Activated T-cell treated with anti-CD3 and anti-CD28 coated beads, Interleukin-2, amount 50 U/mL, for 72 hours (primary cell): ENCODE results near the gene CENPX. TPM values are rescaled to one million over a fixed set of nuclear protein-coding genes. Genes with fewer than 3 reads are reported as not detected.
A peak's percentile ranks its signal among the peaks of the same experiment; 100 is the strongest.

Experiments used
- ATAC-seq, 2 donors: fragments of 150-1000 bp; cut with Tn5 transposase; replicated peaks in 1 of 2; 2 replicates each; pipeline ENCODE4 v1.10.0; 2021; ENCODE audit warnings: moderate library complexity in 2 of 2, mild to moderate bottlenecking in 1 of 2
- DNase-seq, 2 donors: peaks; one replicate each; pipeline ENCODE4 v3.0.0; 2021 to 2022; ENCODE audit warnings: mixed read lengths in 1 of 2
- H3K27ac Mint-ChIP-seq: one replicate; pipeline ENCODE4 v1.8.0; 2022; ENCODE audit warnings: mild to moderate bottlenecking, moderate library complexity, mixed read lengths
- H3K27me3 Mint-ChIP-seq: one replicate; pipeline ENCODE4 v1.8.0; 2022; ENCODE audit warnings: low read depth, mixed read lengths
- H3K36me3 Mint-ChIP-seq, 2 donors: one replicate each; pipeline ENCODE4 v1.8.0; 2022; ENCODE audit warnings: mixed read lengths in 2 of 2, mild to moderate bottlenecking in 1 of 2; ENCODE audit not compliant: insufficient read depth in 2 of 2
- H3K4me1 Mint-ChIP-seq: one replicate; pipeline ENCODE4 v1.8.0; 2022; ENCODE audit warnings: low read depth, mixed read lengths
- H3K4me3 Mint-ChIP-seq, 2 donors: one replicate each; pipeline ENCODE4 v1.8.0; 2022; ENCODE audit warnings: mild to moderate bottlenecking in 2 of 2, mixed read lengths in 2 of 2, moderate library complexity in 2 of 2
- H3K9me3 Mint-ChIP-seq, 2 donors: one replicate each; pipeline ENCODE4 v1.8.0; 2022; ENCODE audit warnings: mixed read lengths in 2 of 2
- total RNA-seq, 2 donors: library from RNA; stranded (reverse); gene quantifications; one replicate each; pipeline ENCODE4 v1.2.3, GENCODE V29; 2022

Gene CENPX
- total RNA-seq, 2 donors from 2014 or later, result 32.2 to 44.0 TPM

DNA sequence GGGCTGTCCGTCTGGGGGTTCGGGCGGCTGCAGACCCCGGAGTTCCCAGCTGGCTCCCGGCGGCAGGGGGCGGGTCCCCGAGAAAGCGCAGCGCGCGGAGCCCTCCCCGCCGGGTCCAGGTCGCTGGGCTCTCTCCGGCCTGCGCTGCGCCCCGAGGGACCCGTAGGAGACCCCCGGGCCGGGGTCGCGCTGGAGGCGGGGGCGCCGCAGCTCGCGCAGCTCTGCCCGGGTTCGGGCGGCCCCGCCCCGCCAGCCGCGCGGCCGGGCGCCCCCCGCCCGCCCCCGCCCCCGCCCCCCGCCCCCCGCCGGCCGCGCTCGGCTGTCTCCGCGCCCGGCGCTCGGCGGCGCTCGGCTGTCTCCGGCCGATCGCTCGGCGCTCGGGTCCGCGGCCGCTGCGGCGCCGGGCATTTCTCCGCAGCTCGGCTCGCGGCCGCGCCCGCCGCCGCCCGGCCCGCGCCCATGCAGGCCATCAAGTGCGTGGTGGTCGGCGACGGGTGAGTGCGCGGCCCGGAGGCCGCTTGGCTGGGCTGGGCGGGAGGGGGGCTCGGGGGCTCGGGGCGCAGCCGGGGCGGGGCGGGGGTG, 8.7 kb upstream of the CENPX start, which contains the start of gene RAC3:
RAC3 (plus strand) TSS at position 376 of the 582 bp plus-strand sequence; CDS start at position 460, 84 bp downstream.
- peak; percentile 40 to 52 for ATAC-seq
- peak; percentile 30 to 33 for DNase-seq
- Mint-ChIP-seq H3K9me3 (no peaks in the 10 kb centered on the region), H3K36me3 (peaks cover 0 to 1% of the 10 kb centered on the region in 2 donors), H3K4me3 (peak within 1 kb of the TSS; percentile 95 to 97), H3K27ac (peak within 1 kb of the TSS; percentile 85), H3K4me1 (peaks cover 9% of the 10 kb centered on the region), H3K27me3 (no peaks in the 10 kb centered on the region)

DNA sequence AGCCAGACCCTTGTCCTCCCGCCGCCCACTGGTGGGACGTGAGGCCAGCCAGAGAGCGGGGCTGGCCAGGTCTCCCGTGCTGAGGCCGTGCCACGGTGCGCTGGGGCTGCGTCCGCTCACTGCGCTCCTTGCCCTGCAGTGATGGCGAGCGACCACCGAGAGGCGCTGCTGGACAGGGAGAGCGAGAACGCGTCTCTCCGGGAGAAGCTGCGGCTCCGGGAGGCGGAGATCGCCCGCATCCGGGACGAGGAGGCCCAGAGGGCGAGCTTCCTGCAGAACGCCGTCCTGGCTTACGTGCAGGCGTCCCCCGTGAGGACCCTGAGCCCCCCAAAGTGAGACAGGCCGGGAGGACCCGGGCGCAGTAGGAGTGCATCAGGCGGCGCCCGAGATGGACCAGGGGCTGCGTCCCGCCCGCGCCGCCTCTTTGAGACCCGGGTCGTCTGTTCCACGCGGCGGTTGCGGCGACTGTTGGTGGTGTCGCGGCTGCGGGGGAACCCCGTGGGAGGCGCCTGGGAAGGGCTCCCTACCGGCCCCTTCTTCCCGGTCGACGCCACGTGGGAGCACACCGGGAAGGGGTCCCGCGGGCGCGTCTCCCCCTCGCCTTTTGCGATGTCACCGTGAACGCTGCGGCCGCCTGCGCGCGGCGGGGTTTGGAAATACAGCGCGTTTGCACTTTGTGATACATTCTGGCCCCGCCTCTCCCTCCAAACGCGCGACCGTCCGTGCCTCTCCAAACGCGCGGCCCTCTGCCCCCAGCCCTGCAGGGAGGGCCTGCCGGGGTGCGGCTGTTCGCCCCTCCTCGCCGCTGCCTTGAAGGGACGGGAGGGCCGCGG, 8.0 kb upstream of the CENPX start:
- ATAC-seq (peak; percentile 73 to 74), DNase-seq (peak; percentile 90)
- H3K27ac Mint-ChIP-seq, result peak overlapping the region; percentile 85
- H3K9me3 Mint-ChIP-seq, result no peaks in the 10 kb centered on the region
- H3K4me1 Mint-ChIP-seq, result peaks cover 9% of the 10 kb centered on the region
- peak overlapping the region; percentile 95 to 97 for H3K4me3 Mint-ChIP-seq
- H3K27me3 Mint-ChIP-seq, result no peaks in the 10 kb centered on the region
- H3K36me3 Mint-ChIP-seq, result peaks cover 0 to 1% of the 10 kb centered on the region in 2 donors

DNA sequence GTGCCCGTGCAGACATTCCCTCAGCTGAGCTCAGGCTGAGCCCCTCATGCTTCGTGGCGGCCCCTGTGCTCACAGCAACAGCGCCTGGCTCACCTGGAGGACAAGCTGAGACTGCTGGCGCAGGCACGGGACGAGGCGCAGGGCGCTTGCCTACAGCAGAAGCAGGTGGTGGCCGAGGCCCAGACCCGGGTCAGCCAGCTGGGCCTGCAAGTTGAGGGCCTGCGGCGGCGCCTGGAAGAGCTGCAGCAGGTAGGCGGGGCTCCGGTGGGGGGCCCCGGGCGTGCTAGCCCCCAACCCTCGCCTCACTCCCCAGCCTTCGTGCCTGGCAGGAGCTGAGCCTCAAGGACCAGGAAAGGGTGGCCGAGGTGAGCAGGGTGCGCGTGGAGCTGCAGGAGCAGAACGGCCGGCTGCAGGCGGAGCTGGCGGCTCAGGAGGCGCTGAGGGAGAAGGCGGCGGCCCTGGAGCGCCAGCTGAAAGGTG, 7.4 kb upstream of the CENPX start:
- ATAC-seq, result peak; percentile 0 to 1
- peak overlapping the region in 1 of 2 donors; percentile 97 for H3K4me3 Mint-ChIP-seq
- no peak overlapping the region for H3K27ac Mint-ChIP-seq

DNA sequence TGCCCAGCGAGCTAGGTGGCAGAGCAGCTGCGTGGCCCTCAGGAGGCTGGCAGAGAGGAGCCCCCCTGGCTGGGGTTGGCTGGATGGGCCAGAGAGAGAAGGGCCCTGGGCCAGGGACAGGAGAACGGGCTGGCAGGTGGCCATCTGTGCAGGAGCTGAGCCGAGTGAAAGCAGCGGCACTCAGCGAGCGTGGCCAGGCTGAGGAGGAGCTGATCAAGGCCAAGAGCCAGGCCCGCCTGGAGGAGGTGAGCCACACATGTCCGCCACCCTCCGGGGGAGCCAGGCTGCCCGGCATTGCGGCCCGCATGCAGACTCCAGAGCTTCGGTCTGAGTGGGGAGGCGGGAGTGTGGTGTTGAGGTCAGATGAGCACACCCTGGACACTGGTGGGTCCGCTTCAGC, 6.7 kb upstream of the CENPX start:
- no peaks in the 10 kb centered on the region for H3K9me3 Mint-ChIP-seq

More for the DNA sequence above, 7.4 kb upstream of the CENPX start:
- H3K27me3 Mint-ChIP-seq, result no peaks in the 10 kb centered on the region
- H3K36me3 Mint-ChIP-seq, result peaks cover 0 to 1% of the 10 kb centered on the region in 2 donors
- peaks cover 9% of the 10 kb centered on the region for H3K4me1 Mint-ChIP-seq
- no peak for DNase-seq
- H3K9me3 Mint-ChIP-seq, result no peaks in the 10 kb centered on the region

DNA sequence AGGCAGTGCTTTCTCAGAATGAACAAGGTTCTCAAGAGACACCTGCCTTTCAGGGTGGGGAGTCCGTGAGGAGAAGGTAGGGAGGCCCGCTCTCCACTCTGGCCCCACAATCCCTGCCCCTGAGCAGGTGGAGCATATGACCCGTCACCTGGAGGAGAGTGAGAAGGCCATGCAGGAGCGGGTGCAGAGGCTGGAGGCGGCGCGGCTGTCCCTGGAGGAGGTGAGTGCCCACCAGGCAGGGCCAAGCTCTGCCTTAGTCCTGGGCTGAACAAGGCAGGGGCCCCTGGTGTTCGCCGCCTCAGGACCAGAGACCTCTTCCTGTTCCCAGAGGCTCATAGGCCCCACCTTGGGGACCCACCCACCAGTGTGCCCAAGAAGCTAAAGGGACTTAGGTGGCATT, 6.3 kb upstream of the CENPX start:
- no peak overlapping the region for H3K27ac Mint-ChIP-seq
- no peaks in the 10 kb centered on the region for H3K27me3 Mint-ChIP-seq
- H3K4me3 Mint-ChIP-seq, result peak overlapping the region in 1 of 2 donors; percentile 7
- H3K36me3 Mint-ChIP-seq, result peaks cover 0 to 1% of the 10 kb centered on the region in 2 donors
- no peak for ATAC-seq
- DNase-seq, result no peak
- H3K4me1 Mint-ChIP-seq, result peaks cover 14% of the 10 kb centered on the region
- H3K9me3 Mint-ChIP-seq, result no peaks in the 10 kb centered on the region

More for the DNA sequence above, 6.7 kb upstream of the CENPX start:
- Mint-ChIP-seq H3K27me3 (no peaks in the 10 kb centered on the region), H3K27ac (no peak overlapping the region), H3K36me3 (peaks cover 0 to 1% of the 10 kb centered on the region in 2 donors), H3K4me3 (peak overlapping the region; percentile 7 to 63), H3K4me1 (peaks cover 10% of the 10 kb centered on the region)
- no peak for ATAC-seq
- no peak for DNase-seq

DNA sequence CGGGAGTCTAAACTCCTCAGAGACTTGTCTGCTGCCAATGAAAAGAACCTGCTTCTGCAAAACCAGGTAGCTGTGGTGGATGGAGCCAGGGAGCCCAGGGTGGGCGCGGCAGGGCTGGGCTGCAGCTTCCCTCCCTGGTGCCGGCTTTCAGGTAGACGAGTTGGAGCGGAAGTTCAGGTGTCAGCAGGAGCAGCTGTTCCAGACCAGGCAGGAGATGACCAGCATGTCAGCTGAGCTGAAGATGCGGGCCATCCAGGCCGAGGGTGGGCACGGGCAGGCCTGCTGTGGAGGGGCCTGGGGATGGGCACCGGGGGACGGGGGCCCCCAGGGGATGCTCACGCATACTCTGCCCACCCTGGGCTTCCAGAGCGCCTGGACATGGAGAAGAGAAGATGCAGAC, 5.6 kb upstream of the CENPX start:
- Mint-ChIP-seq H3K27ac (no peak overlapping the region), H3K36me3 (peaks cover 0 to 1% of the 10 kb centered on the region in 2 donors), H3K4me3 (no peak overlapping the region), H3K9me3 (no peaks in the 10 kb centered on the region), H3K4me1 (peaks cover 17% of the 10 kb centered on the region), H3K27me3 (no peaks in the 10 kb centered on the region)
- ATAC-seq (no peak), DNase-seq (no peak)

DNA sequence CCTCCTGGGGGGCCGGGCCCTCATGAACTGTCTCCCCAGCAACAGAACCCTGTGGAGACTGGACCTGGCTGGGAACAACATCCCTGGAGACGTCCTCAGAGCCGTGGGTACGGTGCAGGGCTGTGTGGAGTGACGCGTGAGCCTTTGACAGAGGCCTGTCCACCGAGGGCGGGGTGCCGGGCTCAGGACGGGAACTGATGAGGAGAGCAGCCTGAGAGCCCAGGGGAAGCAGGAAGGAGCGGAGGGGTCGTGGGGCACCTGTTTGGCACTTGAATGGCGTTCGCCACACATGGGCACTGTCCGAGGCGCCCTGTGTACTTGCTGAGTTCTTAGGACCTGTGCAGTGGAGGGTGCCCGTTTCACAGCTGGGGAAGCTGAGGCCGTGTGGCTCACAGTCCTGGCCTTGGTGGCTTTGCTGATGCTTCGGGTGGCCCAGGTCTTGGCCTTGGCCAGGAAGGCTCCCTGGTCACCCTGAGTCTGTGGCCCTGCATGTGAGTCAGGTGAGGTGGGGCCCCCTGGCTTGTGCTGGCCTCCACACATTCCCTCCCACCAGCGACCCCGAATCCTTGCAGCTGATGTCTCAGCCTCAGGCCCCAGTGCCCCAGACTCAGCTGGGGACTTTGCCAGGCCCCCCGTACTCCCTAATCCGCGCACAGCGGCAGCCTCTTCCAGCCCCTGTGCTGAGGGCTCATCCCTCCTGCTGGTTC, 2.9 kb upstream of the CENPX start:
- H3K27me3 Mint-ChIP-seq, result no peaks in the 10 kb centered on the region
- H3K27ac Mint-ChIP-seq, result no peak overlapping the region

DNA sequence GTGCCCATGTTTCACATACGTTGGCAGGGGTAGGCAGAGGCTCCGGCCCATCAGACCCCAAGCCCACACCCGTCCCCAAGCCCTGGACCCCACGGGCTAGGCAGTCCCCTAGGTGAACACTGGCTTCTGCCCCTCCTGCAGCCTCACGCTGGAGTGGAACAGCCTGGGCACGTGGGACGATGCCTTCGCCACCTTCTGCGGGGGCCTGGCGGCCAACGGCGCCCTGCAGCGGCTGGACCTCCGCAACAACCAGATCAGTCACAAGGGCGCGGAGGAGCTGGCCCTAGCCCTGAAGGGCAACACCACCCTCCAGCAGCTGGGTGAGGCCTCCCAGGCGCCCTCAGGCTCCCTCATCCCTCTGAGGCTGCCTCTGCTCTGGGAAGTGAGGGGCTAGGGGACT, 2.2 kb upstream of the CENPX start:
- Mint-ChIP-seq H3K27ac (no peak overlapping the region), H3K27me3 (no peaks in the 10 kb centered on the region), H3K4me1 (peaks cover 33% of the 10 kb centered on the region), H3K9me3 (no peaks in the 10 kb centered on the region), H3K36me3 (peaks cover 0 to 1% of the 10 kb centered on the region in 2 donors), H3K4me3 (no peak overlapping the region)
- ATAC-seq (no peak), DNase-seq (no peak)

More for the DNA sequence above, 2.9 kb upstream of the CENPX start:
- Mint-ChIP-seq H3K4me3 (no peak overlapping the region), H3K36me3 (peaks cover 0 to 1% of the 10 kb centered on the region in 2 donors), H3K9me3 (no peaks in the 10 kb centered on the region), H3K4me1 (peaks cover 26% of the 10 kb centered on the region)
- ATAC-seq (no peak), DNase-seq (no peak)

DNA sequence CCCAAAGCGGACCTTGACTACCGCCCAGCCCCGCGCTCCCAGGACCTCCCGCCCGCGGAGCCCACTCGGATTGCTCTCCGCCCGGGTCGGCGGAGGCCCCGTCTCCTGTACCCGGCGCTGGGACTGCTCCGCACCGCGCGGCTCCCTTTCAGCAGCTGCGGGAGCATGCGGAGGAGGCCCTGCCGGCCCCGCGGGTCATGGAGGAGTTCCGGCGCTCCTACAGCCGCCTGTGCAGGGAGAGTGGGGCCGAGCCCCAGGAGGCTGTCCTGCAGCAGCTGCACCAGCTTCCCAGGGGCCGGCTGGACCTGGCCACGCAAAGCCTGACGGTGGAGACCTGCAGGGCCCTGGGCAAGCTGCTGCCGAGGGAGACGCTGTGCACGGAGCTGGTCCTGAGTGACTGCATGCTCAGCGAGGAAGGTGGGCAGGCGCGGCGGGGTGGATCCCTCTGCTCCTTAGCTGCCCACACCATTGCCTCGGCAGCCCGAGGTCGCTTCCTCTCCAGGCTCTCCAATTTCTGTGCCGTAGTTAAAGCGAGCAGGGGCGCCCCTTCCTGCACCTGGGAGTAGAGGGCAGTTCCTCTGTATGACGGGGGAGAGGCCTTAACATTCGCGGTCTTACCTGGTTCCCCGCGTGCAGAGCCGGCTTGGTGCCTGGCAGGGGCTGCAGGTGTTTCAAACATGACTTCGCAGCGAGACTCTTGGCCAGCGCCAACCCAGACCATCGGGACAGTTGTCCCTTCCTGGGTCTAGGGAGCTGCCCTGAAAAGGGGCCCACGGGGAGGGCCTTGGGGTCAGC, 966 bp upstream of the CENPX start:
- DNase-seq (peak; percentile 33 to 38), ATAC-seq (peak in 1 of 2 donors; percentile 2)
- Mint-ChIP-seq H3K27ac (no peak overlapping the region), H3K27me3 (no peaks in the 10 kb centered on the region), H3K9me3 (no peaks in the 10 kb centered on the region), H3K4me1 (peaks cover 28% of the 10 kb centered on the region), H3K4me3 (peak overlapping the region; percentile 81 to 84), H3K36me3 (peaks cover 0 to 1% of the 10 kb centered on the region in 2 donors)

DNA sequence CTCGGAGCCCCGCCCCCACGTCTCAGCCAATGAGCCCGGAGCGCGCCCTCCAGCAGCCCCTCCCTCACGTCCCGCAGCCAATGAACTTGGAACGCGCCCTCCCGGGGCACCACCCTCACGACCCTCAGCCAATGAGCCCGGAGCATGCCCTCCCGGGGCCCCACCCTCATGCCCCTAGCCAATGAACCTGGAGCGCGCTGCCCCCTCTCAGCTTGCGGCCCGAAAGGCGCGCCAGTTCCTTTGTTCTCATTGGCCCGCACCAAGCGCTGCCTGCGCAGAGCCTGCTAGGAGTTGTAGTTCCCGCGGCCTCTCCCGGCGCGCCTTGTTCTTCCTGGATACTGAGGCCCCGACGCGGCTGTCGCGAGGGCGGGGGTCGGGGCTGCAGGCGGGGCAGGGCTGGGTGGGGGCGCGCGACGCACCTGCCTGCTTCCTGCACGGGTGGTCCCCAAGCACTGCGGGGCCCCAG, 336 bp upstream of the CENPX start, which contains the start of gene LRRC45:
LRRC45 (plus strand) TSS at position 325 of the 466 bp plus-strand sequence. CDS start 339 bp downstream, outside the sequence.
- peaks cover 0 to 1% of the 10 kb centered on the region in 2 donors for H3K36me3 Mint-ChIP-seq
- H3K4me1 Mint-ChIP-seq, result peaks cover 28% of the 10 kb centered on the region
- DNase-seq (peak; percentile 100), ATAC-seq (peak; percentile 93 to 94)
- no peak within 1 kb of the TSS for H3K27ac Mint-ChIP-seq
- peak within 1 kb of the TSS; percentile 84 to 89 for H3K4me3 Mint-ChIP-seq
- H3K9me3 Mint-ChIP-seq, result no peaks in the 10 kb centered on the region
- no peaks in the 10 kb centered on the region for H3K27me3 Mint-ChIP-seq

DNA sequence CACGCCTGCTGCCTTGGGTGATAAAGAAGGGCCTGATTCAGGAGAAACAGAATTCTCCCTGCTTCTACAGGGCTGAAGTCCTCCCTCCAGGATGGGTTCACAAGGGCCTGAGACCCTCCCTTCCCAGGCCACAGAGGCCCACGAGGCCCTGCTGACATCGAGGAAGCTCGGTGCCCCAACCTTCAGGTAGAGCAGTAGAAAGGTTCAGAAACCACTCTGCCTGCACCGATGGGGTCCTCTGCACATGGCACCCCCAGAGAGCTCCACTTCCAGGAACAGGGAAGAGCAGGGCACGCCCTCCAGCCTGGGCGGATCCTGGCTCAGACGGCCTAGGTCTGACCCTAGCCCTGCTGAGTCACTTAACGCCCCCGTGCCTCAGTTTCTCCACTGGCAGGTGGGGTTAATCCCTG, 773 bp downstream of the CENPX start:
- ATAC-seq, result no peak
- H3K27me3 Mint-ChIP-seq, result no peaks in the 10 kb centered on the region

More for the DNA sequence above, 773 bp downstream of the CENPX start:
- DNase-seq, result no peak
- H3K4me3 Mint-ChIP-seq, result peak overlapping the region; percentile 84 to 89
- H3K27ac Mint-ChIP-seq, result no peak overlapping the region
- H3K4me1 Mint-ChIP-seq, result peaks cover 28% of the 10 kb centered on the region
- H3K36me3 Mint-ChIP-seq, result peaks cover 0 to under 1% of the 10 kb centered on the region in 2 donors
- no peaks in the 10 kb centered on the region for H3K9me3 Mint-ChIP-seq
